Measurements from ENCODE around the gene MRGPRF. TPM values are rescaled to one million over a fixed set of nuclear protein-coding genes. Genes with fewer than 3 reads are reported as not detected.
A peak's percentile ranks its signal among the peaks of the same experiment; 100 is the strongest.

Gene MRGPRF
- total RNA-seq, 1 donor from 2014 or later = 0.53 TPM

GRCh38 chr11:69039501-69039900 is 26.5 kb upstream of the MRGPRF start:
- peak; percentile 32 for FAIRE-seq
- no peak for DNase-seq (ENCODE audit: low read depth)
- no peaks in the 10 kb centered on the region for H3K27me3 ChIP-seq (ENCODE audit: control insufficient read depth, insufficient read depth, low read length)
- H3K4me3 ChIP-seq (ENCODE audit: low read depth, low read length) = no peak overlapping the region
- H3K36me3 ChIP-seq (ENCODE audit: control insufficient read depth, insufficient read depth, low read length) = no peaks in the 10 kb centered on the region
- no peak for TF ChIP-seq CTCF (IDR thresholded peaks at IDR 0.05; ENCODE audit: insufficient read depth, low read length, severe bottlenecking)

- DNase-seq (ENCODE audit: low read depth) (no peak), FAIRE-seq (no peak)
These were observed 24.5 kb upstream of the MRGPRF start for GRCh38 chr11:69037544-69037943.

GRCh38 chr11:69037074-69037473 is 24.0 kb upstream of the MRGPRF start:
- Histone ChIP-seq H3K4me3 (ENCODE audit: low read depth, low read length) (no peak overlapping the region), H3K36me3 (ENCODE audit: control insufficient read depth, insufficient read depth, low read length) (no peaks in the 10 kb centered on the region), H3K27me3 (ENCODE audit: control insufficient read depth, insufficient read depth, low read length) (no peaks in the 10 kb centered on the region)
- DNase-seq (ENCODE audit: low read depth) (no peak), FAIRE-seq (no peak)
- TF ChIP-seq CTCF (IDR thresholded peaks at IDR 0.05; ENCODE audit: insufficient read depth, low read length, severe bottlenecking) = no peak

More at GRCh38 chr11:69037544-69037943, 24.5 kb upstream of the MRGPRF start:
- Histone ChIP-seq H3K27me3 (ENCODE audit: control insufficient read depth, insufficient read depth, low read length) (no peaks in the 10 kb centered on the region), H3K36me3 (ENCODE audit: control insufficient read depth, insufficient read depth, low read length) (no peaks in the 10 kb centered on the region), H3K4me3 (ENCODE audit: low read depth, low read length) (no peak overlapping the region)
- TF ChIP-seq CTCF (IDR thresholded peaks at IDR 0.05; ENCODE audit: insufficient read depth, low read length, severe bottlenecking) = no peak

- no peaks in the 10 kb centered on the region for H3K36me3 ChIP-seq (ENCODE audit: control insufficient read depth, insufficient read depth, low read length)
- no peak for TF ChIP-seq CTCF (IDR thresholded peaks at IDR 0.05; ENCODE audit: insufficient read depth, low read length, severe bottlenecking)
- H3K4me3 ChIP-seq (ENCODE audit: low read depth, low read length) = no peak overlapping the region
- DNase-seq (ENCODE audit: low read depth) (no peak), FAIRE-seq (no peak)
- H3K27me3 ChIP-seq (ENCODE audit: control insufficient read depth, insufficient read depth, low read length) = no peaks in the 10 kb centered on the region
These were observed 22.9 kb upstream of the MRGPRF start for GRCh38 chr11:69035946-69036340.

- FAIRE-seq = no peak
- no peak for DNase-seq (ENCODE audit: low read depth)
- Histone ChIP-seq H3K36me3 (ENCODE audit: control insufficient read depth, insufficient read depth, low read length) (no peaks in the 10 kb centered on the region), H3K27me3 (ENCODE audit: control insufficient read depth, insufficient read depth, low read length) (no peaks in the 10 kb centered on the region), H3K4me3 (ENCODE audit: low read depth, low read length) (no peak overlapping the region)
- TF ChIP-seq CTCF (IDR thresholded peaks at IDR 0.05; ENCODE audit: insufficient read depth, low read length, severe bottlenecking) = no peak
These were observed 22.3 kb upstream of the MRGPRF start for GRCh38 chr11:69035150-69035945.

All from bronchial epithelial cell (primary cell).